Measurements from ENCODE around the gene PIP4K2B. TPM values are rescaled to one million over a fixed set of nuclear protein-coding genes. Genes with fewer than 3 reads are reported as not detected.
A peak's percentile ranks its signal among the peaks of the same experiment; 100 is the strongest.

The PIP4K2B gene
- total and polyA plus RNA-seq, 8 donors: 9.0 to 22.2 (median 13.1) TPM

GRCh38 chr17:38732376-38733281 lies 66.7 kb downstream of the PIP4K2B start:
- FAIRE-seq: no peak
- Histone ChIP-seq H3K36me3 (peaks cover 0 to 4% (median 0%) of the 10 kb centered on the region in 3 donors), H3K4me1 (peaks cover 22 to 42% (median 38%) of the 10 kb centered on the region in 3 donors), H3K27me3 (no peaks in the 10 kb centered on the region), H3K9me3 (no peaks in the 10 kb centered on the region), H3K27ac (peak overlapping the region; percentile 83 to 91 (median 85)), H3K4me3 (peak overlapping the region in 2 of 4 donors; percentile 64 to 65)
- DNase-seq: peak in 4 of 6 donors; percentile 78 to 89 (median 86)
- 43 to 44% methylated on average over 7 of the region's 7 CpGs for WGBS, 2 donors
- intact Hi-C loops (cut with DNase I): loop anchor here in 1 of 3 donors (5.0 kb wide), 1 partner anchor 55 kb away; no protein-coding TSS in a partner anchor
- ATAC-seq: peak; percentile 54 to 66 (median 62)
- TF ChIP-seq CTCF (IDR thresholded peaks at IDR 0.05): no peak

GRCh38 chr17:38731526-38732294 lies 67.6 kb downstream of the PIP4K2B start:
- DNase-seq: peak in 3 of 6 donors; percentile 38 to 62 (median 45)
- Histone ChIP-seq H3K27ac (peak overlapping the region; percentile 83 to 91 (median 85)), H3K27me3 (no peaks in the 10 kb centered on the region), H3K9me3 (no peaks in the 10 kb centered on the region), H3K36me3 (peaks cover 0 to 4% (median 0%) of the 10 kb centered on the region in 3 donors), H3K4me1 (peaks cover 22 to 42% (median 38%) of the 10 kb centered on the region in 3 donors), H3K4me3 (peak overlapping the region in 3 of 4 donors; percentile 64 to 73 (median 65))
- intact Hi-C loops (cut with DNase I): loop anchor here in 1 of 3 donors (5.0 kb wide), 1 partner anchor 54 kb away; no protein-coding TSS in a partner anchor
- ATAC-seq: no peak
- no peak for TF ChIP-seq CTCF (IDR thresholded peaks at IDR 0.05)
- 27 to 48% methylated on average over 8 of the region's 8 CpGs for WGBS, 2 donors
- FAIRE-seq: no peak

GRCh38 chr17:38730526-38731379 lies 68.6 kb downstream of the PIP4K2B start:
- H3K27me3 ChIP-seq: no peaks in the 10 kb centered on the region
- H3K4me1 ChIP-seq: peaks cover 22 to 42% (median 38%) of the 10 kb centered on the region in 3 donors
- DNase-seq (peak; percentile 88 to 97 (median 90)), FAIRE-seq (no peak), ATAC-seq (peak; percentile 49 to 69 (median 66))
- peak overlapping the region; percentile 51 to 73 (median 64) for H3K4me3 ChIP-seq
- peaks cover 0 to under 1% (median 0%) of the 10 kb centered on the region in 3 donors for H3K36me3 ChIP-seq
- H3K27ac ChIP-seq: peak overlapping the region; percentile 83 to 91 (median 85)
- WGBS, 2 donors: 4 to 6% methylated on average over 27 of the region's 27 CpGs
- intact Hi-C loops (cut with DNase I): loop anchor here in 1 of 3 donors (5.0 kb wide), 1 partner anchor 53 kb away; no protein-coding TSS in a partner anchor
- no peaks in the 10 kb centered on the region for H3K9me3 ChIP-seq
- TF ChIP-seq CTCF (IDR thresholded peaks at IDR 0.05): no peak

- peak within 1 kb of the TSS; percentile 51 to 73 (median 64) for H3K4me3 ChIP-seq
- intact Hi-C loops (cut with DNase I): loop anchor here in 1 of 3 donors (5.0 kb wide), 1 partner anchor 53 kb away; no protein-coding TSS in a partner anchor
- H3K27ac ChIP-seq: peak within 1 kb of the TSS; percentile 83 to 91 (median 85)
- peak; percentile 47 to 76 (median 60) for TF ChIP-seq CTCF (IDR thresholded peaks at IDR 0.05)
- 1% methylated on average over 40 to 92 of the region's 92 CpGs for WGBS, 2 donors
- ATAC-seq (peak; percentile 63 to 77 (median 71)), FAIRE-seq (no peak), DNase-seq (peak; percentile 85 to 95 (median 90))
- no peaks in the 10 kb centered on the region for H3K27me3 ChIP-seq
- peaks cover 22 to 37% (median 33%) of the 10 kb centered on the region in 3 donors for H3K4me1 ChIP-seq
- H3K9me3 ChIP-seq: no peaks in the 10 kb centered on the region
- no peaks in the 10 kb centered on the region for H3K36me3 ChIP-seq
These were observed 69.3 kb downstream of the PIP4K2B start, which contains the start of gene CISD3 for GRCh38 chr17:38729886-38730525. TSS of gene CISD3 (plus strand) at chr17:38730341. CDS start at chr17:38730359, 18 bp downstream.

Measured in pancreas (tissue), 10 donors.